ENCODE data around the gene BCL7A. TPM values are rescaled to one million over a fixed set of nuclear protein-coding genes. Genes with fewer than 3 reads are reported as not detected.
"Not testable (repeated sequence)": the region's sequence is repeated elsewhere in the genome, so short reads cannot be mapped to it uniquely, and the experiment has no call there.

The BCL7A gene
- 10 to 100 TPM in 1 of 2 donors, 1 to 10 TPM in 1; 6.4 to 12.2 TPM for total RNA-seq

GRCh38 chr12:122021822-122022392, at the start of gene BCL7A:
TSS of gene BCL7A (plus strand) at chr12:122021884. CDS start at chr12:122022092, 208 bp downstream.
- Mint-ChIP-seq H3K27ac (peak within 1 kb of the TSS; percentile 56), H3K36me3 (ENCODE audit: insufficient read depth in 2 of 2) (peaks cover 2 to 4% of the 10 kb centered on the region in 2 donors), H3K9me3 (no peaks in the 10 kb centered on the region), H3K4me1 (ENCODE audit: low read depth) (peaks cover 13% of the 10 kb centered on the region), H3K27me3 (ENCODE audit: low read depth) (peaks cover 20% of the 10 kb centered on the region), H3K4me3 (peak within 1 kb of the TSS; percentile 87 to 91)
- DNase-seq (peak; percentile 59 to 68), ATAC-seq (replicated peaks in 1 of 2) (peak; percentile 83 to 84)

DNA sequence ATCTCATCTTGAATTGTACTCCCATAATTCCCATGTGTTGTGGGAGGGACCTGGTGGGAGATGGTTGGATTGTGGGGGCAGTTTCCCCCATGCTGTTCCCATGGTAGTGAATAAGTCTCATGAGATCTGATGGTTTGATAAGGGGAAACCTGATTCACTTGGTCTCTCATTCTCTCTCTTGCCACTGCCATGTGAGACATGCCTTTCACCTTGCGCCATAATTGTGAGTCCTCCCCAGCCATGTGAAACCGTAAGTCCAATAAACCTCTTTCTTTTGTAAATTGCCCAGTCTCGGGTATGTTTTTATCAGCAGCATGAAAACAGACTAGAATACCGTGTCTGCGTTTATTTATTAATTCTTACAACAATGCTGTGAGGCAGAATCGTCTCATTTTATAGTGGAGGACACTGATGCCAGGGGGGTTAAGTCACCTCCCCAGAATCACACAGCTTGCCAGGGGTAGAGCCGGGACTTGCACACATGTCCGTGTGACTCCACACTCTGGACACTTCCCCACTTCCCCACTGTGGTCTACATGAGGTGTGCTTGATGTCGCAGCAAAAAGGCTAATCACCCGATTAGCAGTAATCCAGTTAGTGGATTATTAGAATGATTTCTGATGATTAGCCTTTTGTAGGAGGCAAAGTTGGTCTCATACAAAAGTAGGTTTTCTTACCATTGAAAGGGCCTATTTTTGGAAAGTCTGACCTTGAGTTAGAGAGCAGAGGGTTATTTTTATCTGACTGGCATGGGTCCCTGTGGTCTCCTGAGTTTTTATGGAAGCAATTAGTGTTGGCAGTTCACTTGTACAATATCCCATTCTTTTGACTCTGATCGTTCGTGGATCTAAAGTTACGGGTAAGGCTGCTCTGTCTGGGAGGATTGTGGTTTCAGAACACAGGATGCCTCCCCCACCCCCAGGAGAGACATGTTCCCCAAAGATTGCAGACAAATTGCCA, 47.4 kb upstream of the BCL7A start:
- no peaks in the 10 kb centered on the region for H3K27me3 Mint-ChIP-seq (ENCODE audit: low read depth)
- H3K36me3 Mint-ChIP-seq (ENCODE audit: insufficient read depth in 2 of 2) = peaks cover 4 to 9% of the 10 kb centered on the region in 2 donors
- H3K27ac Mint-ChIP-seq = no peak overlapping the region
- peaks cover 5 to 7% of the 10 kb centered on the region in 2 donors for H3K9me3 Mint-ChIP-seq
- H3K4me1 Mint-ChIP-seq (ENCODE audit: low read depth) = peaks cover under 1% of the 10 kb centered on the region
- H3K4me3 Mint-ChIP-seq = no peak overlapping the region
- no peak for DNase-seq
- ATAC-seq (replicated peaks in 1 of 2) = no peak

DNA sequence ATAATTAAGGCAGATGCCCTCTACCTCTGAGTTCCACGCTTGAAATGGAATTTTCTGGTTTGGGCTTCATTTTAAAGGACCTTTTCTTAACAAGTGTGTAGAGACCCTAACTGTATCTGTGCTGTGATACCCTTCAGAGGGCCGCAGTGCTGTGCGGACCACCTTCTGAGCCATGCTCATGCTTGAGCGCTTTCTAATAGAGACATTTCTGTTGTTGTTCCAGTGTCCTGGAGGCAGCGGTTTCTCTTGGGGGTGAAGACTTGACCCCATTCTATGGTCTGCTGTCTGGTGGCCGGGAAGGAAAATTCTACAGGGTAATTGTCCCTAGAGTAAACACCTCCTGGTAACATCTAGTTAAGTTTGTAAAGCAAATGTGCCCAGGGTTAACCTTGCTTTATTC, 46.7 kb upstream of the BCL7A start:
- Mint-ChIP-seq H3K4me3 (no peak overlapping the region), H3K27me3 (ENCODE audit: low read depth) (no peaks in the 10 kb centered on the region), H3K36me3 (ENCODE audit: insufficient read depth in 2 of 2) (peaks cover 4 to 9% of the 10 kb centered on the region in 2 donors), H3K27ac (no peak overlapping the region), H3K9me3 (peaks cover 5 to 7% of the 10 kb centered on the region in 2 donors), H3K4me1 (ENCODE audit: low read depth) (no peaks in the 10 kb centered on the region)
- no peak for ATAC-seq (replicated peaks in 1 of 2)
- DNase-seq = no peak

GRCh38 chr12:121976950-121977349, 44.7 kb upstream of the BCL7A start:
- Mint-ChIP-seq H3K27me3 (ENCODE audit: low read depth) (no peaks in the 10 kb centered on the region), H3K4me1 (ENCODE audit: low read depth) (peaks cover 8% of the 10 kb centered on the region), H3K36me3 (ENCODE audit: insufficient read depth in 2 of 2) (peaks cover 3 to 7% of the 10 kb centered on the region in 2 donors), H3K4me3 (no peak overlapping the region), H3K9me3 (peaks cover 3 to 5% of the 10 kb centered on the region in 2 donors), H3K27ac (no peak overlapping the region)
- no peak for DNase-seq
- no peak for ATAC-seq (replicated peaks in 1 of 2)

GRCh38 chr12:121980191-121980891, 41.3 kb upstream of the BCL7A start:
- DNase-seq (peak; percentile 40 to 45), ATAC-seq (replicated peaks in 1 of 2) (peak; percentile 89 to 94)
- Mint-ChIP-seq H3K27ac (no peak overlapping the region), H3K9me3 (no peaks in the 10 kb centered on the region), H3K27me3 (ENCODE audit: low read depth) (no peaks in the 10 kb centered on the region), H3K36me3 (ENCODE audit: insufficient read depth in 2 of 2) (no peaks in the 10 kb centered on the region), H3K4me3 (peak overlapping the region in 1 of 2 donors; percentile 42), H3K4me1 (ENCODE audit: low read depth) (peaks cover 20% of the 10 kb centered on the region)

- ATAC-seq (replicated peaks in 1 of 2) (no peak), DNase-seq (no peak)
- Mint-ChIP-seq H3K4me3 (no peak overlapping the region), H3K27ac (no peak overlapping the region), H3K36me3 (ENCODE audit: insufficient read depth in 2 of 2) (no peaks in the 10 kb centered on the region), H3K9me3 (no peaks in the 10 kb centered on the region), H3K4me1 (ENCODE audit: low read depth) (peaks cover 20% of the 10 kb centered on the region), H3K27me3 (ENCODE audit: low read depth) (no peaks in the 10 kb centered on the region)
Measured at GRCh38 chr12:121980892-121981272, 40.8 kb upstream of the BCL7A start.

- H3K27ac Mint-ChIP-seq = no peak overlapping the region
- H3K4me1 Mint-ChIP-seq (ENCODE audit: low read depth) = peaks cover 20% of the 10 kb centered on the region
- H3K36me3 Mint-ChIP-seq (ENCODE audit: insufficient read depth in 2 of 2) = no peaks in the 10 kb centered on the region
- no peak overlapping the region for H3K4me3 Mint-ChIP-seq
- H3K9me3 Mint-ChIP-seq = no peaks in the 10 kb centered on the region
- no peaks in the 10 kb centered on the region for H3K27me3 Mint-ChIP-seq (ENCODE audit: low read depth)
- DNase-seq (no peak), ATAC-seq (replicated peaks in 1 of 2) (no peak)
Measured at GRCh38 chr12:121981456-121981855, 40.2 kb upstream of the BCL7A start.

DNA sequence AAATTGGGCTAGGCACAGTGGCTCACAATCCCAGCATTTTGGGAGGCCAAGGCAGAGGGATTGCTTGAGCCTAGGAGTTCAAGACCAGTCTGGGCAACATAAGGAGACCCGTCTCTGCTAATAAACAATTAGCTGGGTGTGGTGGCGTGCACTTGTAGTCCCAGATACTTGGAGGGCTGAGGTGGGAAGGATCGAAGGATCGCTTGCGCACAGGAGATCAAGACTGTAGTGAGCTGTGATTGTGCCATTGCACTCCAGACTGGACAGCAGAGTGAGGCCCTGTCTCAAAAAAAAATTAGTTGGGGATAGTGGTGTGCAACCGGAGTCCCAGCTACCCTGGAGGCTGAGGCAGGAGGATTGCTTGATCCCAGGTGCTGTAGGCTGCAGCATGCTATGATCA, 38.7 kb upstream of the BCL7A start:
- H3K27ac Mint-ChIP-seq = no peak overlapping the region
- no peak overlapping the region for H3K4me3 Mint-ChIP-seq
- H3K4me1 Mint-ChIP-seq (ENCODE audit: low read depth) = peaks cover 20% of the 10 kb centered on the region
- no peaks in the 10 kb centered on the region for H3K27me3 Mint-ChIP-seq (ENCODE audit: low read depth)
- no peak for ATAC-seq (replicated peaks in 1 of 2)
- no peaks in the 10 kb centered on the region for H3K9me3 Mint-ChIP-seq
- no peak for DNase-seq
- no peaks in the 10 kb centered on the region for H3K36me3 Mint-ChIP-seq (ENCODE audit: insufficient read depth in 2 of 2)

- Mint-ChIP-seq H3K4me3 (no peak overlapping the region), H3K36me3 (ENCODE audit: insufficient read depth in 2 of 2) (no peaks in the 10 kb centered on the region), H3K27ac (no peak overlapping the region), H3K9me3 (no peaks in the 10 kb centered on the region), H3K4me1 (ENCODE audit: low read depth) (peaks cover 20% of the 10 kb centered on the region), H3K27me3 (ENCODE audit: low read depth) (no peaks in the 10 kb centered on the region)
- ATAC-seq (replicated peaks in 1 of 2) (no peak), DNase-seq (no peak)
Measured at GRCh38 chr12:121983536-121984210, 38.0 kb upstream of the BCL7A start.

DNA sequence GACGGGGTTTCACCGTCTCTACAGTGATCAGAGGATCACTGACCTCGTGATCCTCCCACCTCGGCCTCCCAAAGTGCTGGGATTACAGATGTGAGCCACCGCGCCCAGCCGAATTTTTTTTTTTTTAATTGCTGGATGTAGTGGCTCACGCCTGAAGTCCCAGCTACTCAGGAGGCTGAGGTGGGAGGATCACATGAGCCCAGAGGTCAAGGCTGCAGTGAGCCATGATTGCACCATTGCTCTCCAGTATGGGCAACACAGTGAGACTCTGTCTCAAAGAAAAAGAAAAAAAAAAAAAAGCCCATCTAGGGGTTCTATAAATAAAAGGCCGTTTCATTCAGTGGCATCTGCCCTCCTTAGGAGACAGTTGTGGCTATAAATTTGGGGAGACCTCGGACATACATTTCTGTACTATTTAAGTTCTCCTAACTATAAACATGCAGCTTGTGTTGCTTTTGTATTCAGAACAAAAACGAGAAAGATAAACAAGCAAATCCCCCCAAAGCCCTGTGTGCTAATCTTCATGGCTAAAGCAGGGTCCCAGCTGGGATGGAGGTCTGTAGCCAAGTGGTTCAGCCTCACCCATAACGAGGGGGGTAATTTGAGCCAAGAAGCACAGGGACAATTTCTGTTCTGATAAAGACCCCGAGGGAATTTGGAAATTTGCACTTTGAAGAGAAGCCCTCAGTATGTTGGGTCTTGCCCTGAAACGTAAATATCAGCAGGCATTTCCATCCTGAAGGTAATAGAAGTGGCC, 35.0 kb upstream of the BCL7A start:
- peaks cover 25% of the 10 kb centered on the region for H3K4me1 Mint-ChIP-seq (ENCODE audit: low read depth)
- no peak overlapping the region for H3K27ac Mint-ChIP-seq
- H3K27me3 Mint-ChIP-seq (ENCODE audit: low read depth) = no peaks in the 10 kb centered on the region
- no peaks in the 10 kb centered on the region for H3K36me3 Mint-ChIP-seq (ENCODE audit: insufficient read depth in 2 of 2)
- H3K4me3 Mint-ChIP-seq = no peak overlapping the region
- no peak for DNase-seq
- no peaks in the 10 kb centered on the region for H3K9me3 Mint-ChIP-seq
- no peak for ATAC-seq (replicated peaks in 1 of 2)

GRCh38 chr12:121988519-121988918, 33.2 kb upstream of the BCL7A start:
- peaks cover 29% of the 10 kb centered on the region for H3K4me1 Mint-ChIP-seq (ENCODE audit: low read depth)
- not testable (repeated sequence) for H3K9me3 Mint-ChIP-seq; H3K27ac Mint-ChIP-seq; H3K36me3 Mint-ChIP-seq (ENCODE audit: insufficient read depth in 2 of 2); DNase-seq; ATAC-seq (replicated peaks in 1 of 2); H3K4me3 Mint-ChIP-seq; H3K27me3 Mint-ChIP-seq (ENCODE audit: low read depth)
